CD1c-positive myeloid dendritic cell (primary cell): ENCODE measurements around the gene IBTK.
"Not testable (repeated sequence)": the region's sequence is repeated elsewhere in the genome, so short reads cannot be mapped to it uniquely, and the experiment has no call there.

ENCODE experiments used
- DNase-seq: peaks from one replicate; pipeline ENCODE4 v3.0.0-alpha.2; 2016; ENCODE audit errors: extremely low spot score

IBTK gene

DNA sequence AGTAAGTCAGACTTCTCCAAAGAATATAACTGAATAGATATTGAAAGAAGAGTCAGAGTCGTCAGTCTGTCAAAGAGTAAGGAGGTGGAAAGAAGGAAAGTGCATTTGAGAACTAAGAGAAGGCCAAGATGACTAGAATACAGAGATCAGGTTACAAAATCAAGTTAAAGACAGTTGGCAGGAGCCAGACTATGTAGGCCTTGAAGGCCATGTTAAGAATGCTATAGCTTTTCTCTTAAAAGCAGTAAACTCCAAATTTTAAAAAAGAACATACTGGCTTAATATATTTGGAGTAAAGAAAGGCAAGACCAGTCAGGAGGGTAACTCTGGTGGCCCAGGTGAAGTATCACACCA, 68.8 kb downstream of the IBTK start:
- DNase-seq, result no peak

DNA sequence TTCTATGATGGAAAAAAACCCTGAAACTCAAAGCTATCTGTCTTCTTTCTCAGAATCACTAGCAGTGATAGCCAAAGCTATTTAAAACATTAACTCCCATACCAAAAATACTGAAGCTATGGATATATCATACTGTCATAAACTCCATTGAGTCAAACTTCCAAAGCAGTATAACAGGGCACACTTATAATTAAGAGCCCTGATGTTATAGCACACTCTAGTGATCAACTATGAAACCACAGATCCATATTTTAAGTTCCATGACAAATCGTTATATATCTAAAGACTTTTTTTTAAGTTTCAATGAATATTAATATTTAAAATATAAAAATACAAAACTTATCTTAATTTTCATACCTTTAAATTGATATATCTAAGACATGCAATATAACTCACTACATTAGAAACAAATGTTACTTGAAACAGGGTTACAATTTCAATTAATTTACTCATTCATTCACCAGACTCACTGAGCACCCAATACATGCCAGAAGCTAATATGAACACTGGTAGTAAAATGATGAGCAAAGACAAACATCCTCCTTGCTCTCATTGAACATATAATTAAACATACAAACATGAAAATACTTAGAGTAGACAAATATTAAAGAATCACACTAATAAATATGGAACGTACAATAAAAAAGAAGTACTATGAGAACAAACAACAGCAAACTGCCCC, 69.3 kb downstream of the IBTK start:
- DNase-seq, result no peak

DNA sequence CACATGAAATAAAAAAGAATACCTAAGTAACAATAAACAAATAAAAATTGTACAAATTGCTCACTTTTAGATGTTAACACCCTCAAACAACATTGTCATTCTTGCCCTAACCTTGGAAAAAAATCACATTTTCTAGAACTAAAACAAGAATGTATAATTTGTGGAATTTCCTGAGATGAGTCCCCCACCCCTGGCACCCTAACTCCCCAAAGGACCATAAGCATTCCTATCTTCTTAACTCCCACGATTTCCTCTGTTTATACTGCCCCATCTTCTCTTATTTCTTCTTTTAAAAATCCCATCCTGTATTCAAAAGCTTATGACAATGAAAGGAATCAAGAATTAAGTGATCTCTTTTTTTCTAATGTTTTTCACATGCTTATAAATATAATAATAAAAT, 70.9 kb downstream of the IBTK start:
- DNase-seq, result no peak

DNA sequence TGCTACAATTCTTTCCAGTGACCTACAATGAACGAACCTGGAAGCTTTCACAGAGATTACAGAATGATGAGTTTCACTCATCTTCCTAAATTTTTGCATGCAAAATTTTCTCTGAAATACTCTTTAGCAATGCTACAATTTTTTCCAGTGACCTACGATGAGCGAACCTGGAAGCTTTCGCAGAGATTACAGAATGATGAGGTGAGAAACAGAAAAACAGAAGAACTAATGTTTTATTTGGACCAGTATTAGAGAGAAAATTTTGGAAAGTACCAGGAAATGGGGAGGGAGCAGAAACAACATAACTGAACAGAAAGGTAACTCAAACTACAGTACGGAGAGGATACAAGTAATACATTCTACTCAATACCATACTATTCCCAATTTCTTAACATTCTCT, 75.0 kb downstream of the IBTK start:
- no peak for DNase-seq

DNA sequence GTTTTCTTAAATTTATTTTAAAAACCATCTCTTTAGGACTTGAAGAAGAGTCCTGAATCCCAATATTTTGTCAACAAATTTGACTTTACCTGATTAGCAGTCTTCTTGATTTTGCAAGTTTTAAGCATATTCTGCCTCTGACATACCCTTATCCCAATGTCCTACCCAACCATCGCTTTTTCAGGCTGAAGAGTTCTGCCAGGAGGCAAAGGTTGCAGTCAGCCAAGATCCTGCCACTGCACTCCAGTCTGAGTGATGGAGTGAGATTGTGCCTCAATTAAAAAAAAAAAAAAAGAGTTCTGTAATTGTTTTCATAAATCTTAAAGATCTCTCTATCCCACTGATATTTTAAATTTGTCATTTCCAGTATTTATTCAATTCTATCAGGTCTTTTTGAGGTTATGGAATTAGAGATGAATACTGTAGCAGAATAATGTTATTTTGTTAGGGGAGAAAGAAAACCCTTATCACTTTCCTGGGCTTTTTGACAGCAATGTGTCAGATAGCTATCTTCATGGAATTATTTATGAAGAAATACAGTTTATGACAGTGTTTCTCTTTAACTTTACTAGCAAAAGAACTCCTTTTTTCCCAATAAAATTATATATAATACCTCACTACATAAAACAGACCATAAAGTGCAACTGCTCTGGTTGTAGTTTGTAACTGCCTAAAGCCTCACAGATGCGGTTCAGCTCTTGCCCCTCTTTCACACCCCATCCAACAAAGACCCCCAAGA, 78.2 kb downstream of the IBTK start:
- no peak for DNase-seq

DNA sequence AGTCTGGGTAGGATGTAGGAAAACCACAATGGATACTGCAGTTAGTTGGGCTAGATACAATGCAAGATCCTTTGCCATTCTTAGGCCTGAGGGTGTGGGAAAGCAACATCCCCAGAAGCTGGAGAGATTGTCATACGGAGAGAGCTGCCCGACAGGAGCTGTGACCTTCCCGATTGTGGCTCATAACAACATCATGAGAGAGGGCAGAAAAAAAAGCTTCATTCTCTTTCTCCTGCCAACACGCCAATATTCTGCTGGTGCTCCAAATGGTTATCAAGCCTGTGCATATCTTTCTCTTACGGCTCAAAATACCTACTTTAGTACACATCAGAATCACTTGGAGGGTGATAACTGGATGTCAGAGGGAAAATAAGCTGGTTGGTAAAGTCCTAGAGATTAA, 81.1 kb downstream of the IBTK start:
- no peak for DNase-seq

DNA sequence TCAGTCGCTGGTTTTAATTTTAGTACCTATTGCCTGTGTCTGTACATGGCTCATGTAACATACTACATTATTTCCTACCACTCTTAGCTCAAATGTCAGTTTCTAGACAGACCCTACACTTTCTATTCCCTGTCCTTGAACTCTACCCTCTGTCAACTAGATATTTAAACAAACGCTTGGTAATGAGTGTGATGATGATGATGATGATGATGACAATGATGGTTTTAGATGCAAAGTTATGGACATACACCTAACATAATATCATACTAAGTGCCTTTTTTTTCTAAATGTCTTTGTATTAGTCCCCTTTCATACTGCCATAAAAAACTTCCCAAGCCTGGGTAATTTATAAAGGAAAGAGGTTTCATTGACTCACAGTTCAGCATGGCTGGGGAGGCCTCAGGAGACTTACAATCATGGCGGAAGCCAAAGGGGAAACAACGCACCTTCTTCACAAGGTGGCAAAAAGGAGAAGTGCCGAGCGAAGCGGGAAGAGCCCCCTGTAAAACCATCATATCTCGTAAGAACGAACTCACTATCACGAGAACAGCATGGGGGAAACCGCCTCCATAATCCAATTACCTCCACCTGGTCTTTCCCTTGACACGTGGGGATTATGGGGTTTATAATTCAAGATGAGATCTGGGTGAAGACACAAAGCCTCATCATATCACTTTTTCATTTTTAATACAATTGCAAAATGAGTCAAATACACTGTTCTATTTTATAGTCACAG, 87.1 kb downstream of the IBTK start:
- DNase-seq, result no peak

DNA sequence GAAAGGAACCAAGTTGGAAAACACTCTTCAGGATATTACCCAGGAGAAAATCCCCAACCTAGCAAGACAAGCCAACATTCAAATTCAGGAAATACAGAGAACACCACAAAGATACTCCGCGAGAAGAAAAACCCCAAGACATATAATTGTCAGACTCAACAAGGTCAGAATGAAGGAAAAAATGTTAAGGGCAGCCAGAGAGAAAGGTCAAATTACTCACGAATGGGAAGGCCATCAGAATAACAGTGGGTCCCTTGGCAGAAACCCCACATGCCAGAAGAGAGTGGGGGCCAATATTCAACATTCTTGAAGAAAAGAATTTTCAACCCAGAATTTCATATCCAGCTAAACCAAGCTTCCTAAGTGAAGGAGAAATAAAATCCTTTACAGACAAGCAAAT, 94.8 kb downstream of the IBTK start:
- DNase-seq, result not testable (repeated sequence)

DNA sequence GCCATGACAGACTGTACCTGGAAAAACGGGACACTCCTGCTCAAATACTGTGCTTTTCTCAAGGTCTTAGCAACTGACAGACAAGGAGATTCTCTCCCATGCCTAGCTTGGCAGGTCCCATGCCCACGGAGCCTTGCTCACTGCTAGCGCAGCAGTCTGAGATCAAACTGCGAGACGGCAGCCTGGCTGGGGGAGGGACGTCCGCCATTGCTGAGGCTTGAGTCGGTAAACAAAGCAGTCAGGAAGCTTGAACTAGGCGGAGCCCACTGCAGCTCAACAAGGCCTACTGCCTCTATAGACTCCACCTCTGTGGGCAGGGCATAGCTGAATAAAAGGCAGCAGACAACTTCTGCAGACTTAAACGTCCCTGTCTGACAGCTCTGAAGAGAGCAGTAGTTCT, 96.4 kb downstream of the IBTK start:
- not testable (repeated sequence) for DNase-seq

DNA sequence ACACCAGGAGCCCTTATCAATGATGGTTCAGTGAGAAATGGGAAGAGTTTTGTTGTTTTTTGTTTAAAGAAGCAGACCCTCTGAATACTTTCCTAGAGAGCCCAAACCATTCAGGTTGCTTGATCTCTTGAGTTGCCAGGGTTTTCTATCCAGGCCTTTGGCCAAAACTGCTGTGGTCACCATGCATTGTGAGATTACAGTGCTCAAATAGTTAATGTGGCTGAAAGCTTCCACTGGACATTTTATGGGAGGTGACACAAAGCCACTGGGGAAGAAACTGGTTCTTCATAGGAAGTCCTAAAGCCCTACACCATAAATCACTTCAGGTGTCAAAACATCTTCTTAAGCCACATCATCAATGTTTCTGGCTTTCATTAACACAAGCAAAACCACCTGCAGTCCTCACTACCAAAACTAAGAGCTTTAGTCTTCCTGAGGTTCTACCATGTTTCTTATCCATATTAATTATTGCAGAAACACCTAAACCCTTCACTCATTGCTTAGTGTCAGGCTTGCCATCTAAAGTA, 101.6 kb downstream of the IBTK start:
- no peak for DNase-seq

DNA sequence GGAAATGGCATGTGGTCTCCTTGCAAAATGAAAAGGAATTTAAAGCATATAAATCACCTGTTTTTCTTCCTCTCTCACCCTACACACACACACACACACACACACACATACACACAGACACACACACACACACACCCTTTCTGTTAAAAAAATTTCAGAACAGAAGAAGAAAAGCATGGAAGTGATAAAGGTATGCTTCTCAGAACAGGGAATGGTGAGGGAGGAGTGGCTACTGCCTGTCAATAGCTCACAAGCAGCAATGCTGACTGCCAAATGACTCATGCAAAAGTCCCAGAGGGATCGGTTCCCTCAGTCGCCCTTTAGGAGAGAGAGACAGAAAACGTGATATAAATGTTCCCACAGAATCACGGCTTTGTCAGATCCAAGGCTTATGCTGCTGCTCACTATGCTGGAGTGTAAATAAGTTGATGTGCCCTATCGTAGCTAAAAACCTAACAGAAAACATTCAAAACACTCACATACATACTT, 102.6 kb downstream of the IBTK start:
- no peak for DNase-seq

DNA sequence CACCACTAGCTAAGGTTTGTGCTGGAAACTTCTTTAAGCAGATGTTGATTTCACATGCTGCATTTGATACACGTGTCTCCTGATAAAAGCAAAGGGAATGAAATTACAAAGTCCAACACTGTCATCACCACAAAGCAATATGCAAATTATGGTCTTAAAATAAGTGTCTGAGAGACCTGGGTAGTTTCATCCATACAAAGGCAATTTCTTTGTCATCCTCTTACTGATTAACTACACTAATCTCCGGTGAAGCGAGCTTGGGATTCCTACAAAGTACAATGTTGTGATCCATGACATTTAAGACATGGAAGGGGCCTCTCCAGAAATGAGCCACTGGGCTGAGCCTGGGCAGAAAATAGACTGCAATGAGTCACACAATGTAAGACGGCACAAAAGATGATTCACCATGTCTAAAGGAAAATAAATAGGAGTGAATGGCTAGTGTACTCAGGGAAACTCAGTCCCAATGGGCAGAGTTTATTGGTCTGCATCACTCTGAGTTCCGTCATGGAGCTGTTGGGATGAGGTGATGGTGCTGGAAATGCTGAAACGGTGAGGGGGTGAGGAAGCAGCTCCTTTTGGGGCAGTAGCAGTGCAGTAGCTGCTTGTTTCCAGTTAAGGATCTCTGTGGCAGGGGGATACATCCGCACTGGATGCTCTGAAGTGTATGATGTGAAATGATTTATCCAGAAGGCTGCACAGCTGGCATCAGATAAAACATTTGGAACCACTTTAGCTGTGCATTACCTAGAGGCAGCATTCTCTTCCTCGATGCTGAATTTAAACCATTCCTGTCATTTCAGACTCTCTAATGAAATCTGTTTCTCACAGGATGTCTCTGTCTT, 103.3 kb downstream of the IBTK start:
- DNase-seq, result no peak

DNA sequence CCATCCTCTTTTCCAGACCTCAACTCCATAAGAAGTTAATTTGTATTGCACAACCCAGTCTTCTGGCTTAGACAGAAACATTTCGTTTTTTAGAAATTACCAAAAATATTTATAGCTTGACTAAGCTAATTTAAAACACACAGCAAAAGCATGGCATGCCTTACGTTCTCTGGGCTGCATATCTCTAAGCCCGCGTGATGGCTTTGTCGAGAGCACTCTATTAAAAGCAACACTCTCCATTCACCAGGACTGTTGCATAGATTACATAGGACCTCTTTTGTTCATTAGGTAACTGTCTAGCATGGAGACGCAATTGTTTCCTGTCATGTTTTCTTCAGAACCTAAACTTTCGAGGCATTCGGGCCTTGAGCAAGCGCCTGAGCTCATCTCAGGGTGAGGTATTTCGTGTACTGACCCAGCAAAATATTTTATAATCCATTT, 104.5 kb downstream of the IBTK start:
- DNase-seq, result no peak

DNA sequence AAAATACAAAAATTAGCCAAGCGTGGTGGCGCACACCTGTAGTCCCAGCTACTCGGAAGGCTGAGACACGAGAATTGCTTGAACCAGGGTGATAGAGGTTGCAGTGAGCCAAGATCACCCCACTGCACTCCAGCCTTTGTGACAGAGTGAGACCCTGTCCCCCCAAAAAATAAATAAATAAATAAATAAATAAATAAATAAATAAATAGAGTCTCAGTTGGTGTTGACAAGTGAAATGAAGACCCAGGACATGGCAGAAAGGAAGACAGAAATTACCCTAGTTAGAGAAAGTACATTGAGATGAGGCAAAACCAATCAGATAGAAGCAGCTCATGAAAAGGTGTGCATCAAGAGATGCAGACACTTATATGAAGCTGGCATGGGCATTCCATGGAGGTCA, 105.0 kb downstream of the IBTK start:
- DNase-seq, result no peak

DNA sequence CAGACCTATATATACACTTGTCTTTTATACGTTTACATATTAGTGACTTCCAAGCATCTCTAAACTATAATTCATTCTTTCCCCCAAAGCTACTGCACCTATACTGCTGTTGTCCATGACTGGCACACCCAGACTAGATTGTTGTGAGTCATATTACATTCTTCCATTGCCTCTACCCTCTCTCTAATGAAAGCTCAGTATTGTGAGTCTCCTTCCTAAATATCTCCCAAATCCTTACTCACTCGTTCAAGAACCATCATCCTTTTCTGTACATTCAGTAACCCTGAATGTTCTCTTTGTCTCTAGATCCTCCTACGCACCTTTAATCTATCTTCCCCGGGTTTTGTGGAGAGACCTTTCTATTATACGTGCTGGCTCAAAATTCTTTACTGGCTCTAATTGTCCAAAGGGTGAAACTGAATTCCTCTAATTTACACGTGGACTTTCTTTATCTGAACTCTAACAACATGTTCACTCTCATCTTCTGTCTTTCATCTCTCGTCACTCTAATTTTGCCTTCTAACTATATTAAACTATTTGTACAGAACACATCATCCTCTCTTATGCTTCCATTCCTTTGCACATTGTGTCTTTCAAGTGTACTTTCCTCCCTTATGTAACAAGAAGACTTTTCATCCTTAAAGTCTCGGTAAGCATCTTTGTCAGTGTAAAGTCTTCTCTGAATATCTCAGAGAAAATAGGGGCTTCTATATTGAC, 109.3 kb downstream of the IBTK start:
- no peak for DNase-seq

DNA sequence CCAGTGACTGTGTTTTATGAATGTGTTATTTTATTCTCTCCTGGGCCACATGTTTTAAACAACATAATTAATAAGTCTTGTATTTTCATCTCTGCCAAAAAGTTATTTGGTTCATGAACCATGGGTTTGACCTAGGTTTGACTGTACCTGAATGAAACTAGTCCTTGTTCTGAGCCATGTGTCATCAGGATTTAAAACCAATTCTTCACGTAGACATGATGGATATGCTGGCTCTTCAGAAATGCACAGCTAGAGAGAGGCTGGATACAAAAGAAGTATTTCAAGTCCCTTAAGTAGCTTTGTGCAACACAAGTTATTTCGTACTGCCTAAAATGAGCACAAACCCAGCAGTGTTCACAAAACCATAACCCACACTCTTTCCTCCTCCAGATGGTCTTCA, 116.1 kb downstream of the IBTK start:
- DNase-seq, result no peak

DNA sequence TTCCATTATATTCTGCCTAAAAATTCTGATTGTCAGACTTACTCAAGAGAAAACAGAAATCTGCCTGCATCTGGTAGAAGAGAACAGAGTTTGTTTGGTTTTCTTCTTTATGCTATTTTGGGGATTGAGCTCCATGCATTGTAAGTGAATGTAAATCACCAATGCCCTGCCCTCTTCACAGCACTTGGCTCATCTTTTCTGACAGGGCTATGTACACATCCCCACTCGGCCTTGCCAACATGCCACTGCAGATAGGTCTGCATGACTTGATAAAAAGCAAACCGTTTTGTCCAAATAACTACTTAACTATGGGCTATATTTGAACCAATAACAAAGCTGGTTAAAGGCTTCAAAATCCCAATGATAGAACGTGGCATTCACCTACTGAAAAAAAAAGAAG, 117.7 kb downstream of the IBTK start:
- no peak for DNase-seq

DNA sequence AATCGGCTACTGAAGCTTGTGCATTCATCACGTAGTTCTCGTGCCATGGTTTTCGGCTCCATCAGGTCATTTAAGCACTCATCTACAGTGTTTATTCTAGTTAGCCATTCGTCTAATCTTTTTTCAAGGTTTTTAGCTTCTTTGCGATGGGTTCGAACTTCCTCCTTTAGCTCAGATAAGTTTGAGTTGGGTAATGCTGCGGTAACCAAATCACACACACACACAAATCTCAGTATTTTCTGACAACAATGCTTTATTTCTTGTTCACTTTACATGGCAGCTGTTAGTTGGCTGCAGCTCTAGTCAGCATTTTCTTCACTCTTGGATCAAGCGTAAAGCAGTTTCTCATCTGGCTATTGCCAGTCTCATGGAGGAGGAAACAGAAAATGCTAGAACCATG, 118.6 kb downstream of the IBTK start:
- DNase-seq, result not testable (repeated sequence)

DNA sequence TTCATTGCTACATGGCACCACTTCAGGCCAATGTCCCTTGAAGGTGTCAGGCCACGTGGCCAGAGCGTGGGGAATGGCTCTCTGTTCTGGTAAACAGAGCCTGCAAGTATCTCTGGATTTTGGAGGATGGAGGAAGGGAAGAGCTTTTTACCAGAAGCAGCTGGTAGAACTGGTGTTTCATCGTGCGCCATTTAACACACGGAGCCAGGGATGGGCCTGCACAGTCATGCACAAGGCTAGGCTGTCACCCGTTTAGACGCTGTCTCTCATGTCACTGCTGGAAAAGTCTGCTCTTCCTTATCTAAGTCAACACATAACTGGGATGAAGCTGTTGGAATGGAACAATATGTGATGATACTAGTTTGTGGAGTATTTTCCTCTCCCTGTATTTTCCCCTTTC, 123.9 kb downstream of the IBTK start:
- DNase-seq, result no peak
